A549 (cell line): ENCODE measurements around the gene NTF3.

Source experiments
- CTCF ChIP-seq: fragments of >200 bp; sonication (Bioruptor Twin); formaldehyde crosslinking; IDR thresholded peaks from 3 replicates; pipeline ENCODE4 v1.5.1; 2016
- FOSL2 ChIP-seq, 2 experiments: fragments of 450-650 bp in 1 of 2; fragments of >200 bp in 1 of 2; sonication (Bioruptor Twin) in 1 of 2; formaldehyde crosslinking; IDR thresholded peaks; 2 replicates each; pipeline versions ENCODE4 v1.5.0 to v1.6.1; 2016 to 2020; ENCODE audit warnings: mild to moderate bottlenecking in 1 of 2, moderate library complexity in 1 of 2

- TF ChIP-seq FOSL2 (IDR thresholded peaks at IDR 0.05) (no peak), FOSL2 (CRISPR knock-in tag; IDR thresholded peaks at IDR 0.05) (no peak), CTCF (no peak)
Measured at GRCh38 chr12:5452569-5452968, 20.7 kb downstream of the NTF3 start.
